GM23248 (cell line): ENCODE data around the gene AHSA1.

ENCODE experiments used
- EZH2 ChIP-seq: fragments of 200-600 bp; sonication (generic); IDR thresholded peaks from 2 replicates; pipeline ENCODE4 v1.6.1; 2018; ENCODE audit warnings: antibody characterized with exemption, mild to moderate bottlenecking; ENCODE audit not compliant: insufficient read depth, poor library complexity, severe bottlenecking
- EZH2phosphoT487 ChIP-seq: fragments of 200-600 bp; sonication (generic); IDR thresholded peaks from 2 replicates; pipeline ENCODE4 v1.6.1; 2018; ENCODE audit warnings: antibody characterized with exemption, moderate library complexity, mild to moderate bottlenecking, low read depth; ENCODE audit not compliant: insufficient read depth

DNA sequence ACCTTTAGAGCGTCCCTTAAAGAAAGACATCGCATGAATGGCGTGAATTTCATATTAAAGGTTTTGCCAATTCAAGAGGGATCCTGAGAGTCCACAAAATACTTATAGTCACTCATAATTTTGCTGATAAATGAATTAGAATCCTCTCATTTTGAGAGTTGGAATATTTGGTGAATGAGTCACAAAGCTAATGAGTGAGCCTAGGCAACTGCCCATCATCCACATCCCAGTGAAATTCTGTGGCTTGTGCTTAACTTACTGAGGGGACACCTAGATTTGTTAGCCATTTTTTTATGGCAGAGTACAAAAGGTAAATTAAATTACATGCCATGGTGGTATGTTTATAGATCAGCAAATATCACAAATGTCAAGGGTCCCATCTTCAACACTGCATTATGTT, 21.9 kb upstream of the AHSA1 start:
- TF ChIP-seq EZH2 (no peak), EZH2phosphoT487 (no peak)
